ENCODE data around the gene TSGA10.
"Not testable (repeated sequence)": the region's sequence is repeated elsewhere in the genome, so short reads cannot be mapped to it uniquely, and the experiment has no call there.

Gene TSGA10

DNA sequence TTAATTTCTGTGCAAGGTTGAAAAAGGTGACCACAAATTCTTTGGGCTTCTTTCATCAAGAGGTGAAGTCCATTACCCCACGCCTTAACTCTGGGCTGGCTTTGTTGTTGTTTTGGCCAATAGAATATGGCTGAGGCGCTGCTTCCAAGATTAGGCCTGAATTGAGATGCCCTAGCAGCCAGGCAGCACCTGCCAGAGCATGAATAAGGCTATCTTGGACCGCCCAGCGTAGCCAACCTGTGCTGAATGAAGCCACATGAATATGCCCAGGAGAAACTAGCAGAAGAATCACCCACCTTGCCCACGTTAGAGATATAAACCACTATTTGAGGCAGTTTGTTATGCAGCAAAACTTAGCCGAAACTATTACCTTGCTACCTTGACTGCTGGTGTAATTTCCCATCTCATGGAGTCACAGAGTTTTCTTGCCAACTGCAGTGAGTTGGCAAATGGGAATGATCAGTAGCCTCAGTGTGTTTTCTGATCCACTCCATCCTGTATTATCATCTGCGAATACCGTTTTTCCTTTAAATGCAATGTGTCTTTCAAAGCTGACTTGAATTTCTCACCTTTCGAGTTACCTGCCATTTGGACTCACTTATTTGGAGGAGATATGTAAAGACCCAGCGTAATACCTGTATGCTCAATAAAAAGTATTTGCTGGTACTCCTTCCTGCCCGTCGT lies 679 bp downstream of the TSGA10 start:
- DNase-seq (ENCODE audit: insufficient read length, low spot score) (no peak), FAIRE-seq (peak; percentile 20)
- TF ChIP-seq POLR2A (IDR thresholded peaks at IDR 0.05; ENCODE audit: low read depth, low read length): no peak
- TF ChIP-seq POLR2AphosphoS5 (IDR thresholded peaks at IDR 0.05; ENCODE audit: low read depth, low read length): no peak
- no peak for TF ChIP-seq PAX5 (IDR thresholded peaks at IDR 0.05; ENCODE audit: insufficient read depth, low read length, severe bottlenecking)
- TF ChIP-seq POU2F2 (IDR thresholded peaks at IDR 0.05; ENCODE audit: low read depth, low read length): no peak
- TF ChIP-seq SPI1 (IDR thresholded peaks at IDR 0.05; ENCODE audit: low read depth, low read length): no peak
- TF ChIP-seq TAF1 (IDR thresholded peaks at IDR 0.05; ENCODE audit: low read depth, low read length): no peak

DNA sequence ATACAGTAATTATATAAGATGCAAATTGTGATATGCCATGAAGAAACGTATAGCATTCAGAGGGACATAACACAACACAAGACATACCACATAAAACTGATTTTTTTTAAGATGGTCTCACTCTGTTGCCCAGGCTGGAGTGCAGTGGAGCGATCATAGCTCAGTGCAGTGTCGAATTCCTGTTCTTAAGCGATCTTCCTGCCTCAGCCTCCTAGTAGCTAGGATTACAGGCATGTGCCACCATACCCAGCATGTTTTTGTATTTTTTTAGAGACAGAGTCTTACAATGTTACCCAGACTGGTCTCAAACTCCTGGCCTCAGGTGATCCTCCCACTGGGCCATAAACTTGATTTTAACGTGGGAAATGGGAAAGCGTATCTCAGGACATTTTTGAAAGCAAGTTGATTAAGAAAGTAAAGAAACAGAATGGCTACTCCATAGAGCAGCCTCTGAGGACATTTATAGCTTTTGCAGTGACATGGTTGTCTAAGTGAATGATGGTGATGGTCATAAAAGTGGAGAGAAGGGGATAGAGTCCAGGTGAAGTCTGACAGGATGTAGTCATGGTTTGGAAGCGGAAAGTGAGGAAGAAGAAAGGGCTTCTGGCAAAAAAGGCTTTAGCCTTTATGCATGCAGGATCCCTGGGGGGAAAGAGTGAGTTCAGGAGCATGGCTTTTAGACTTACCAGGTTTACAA lies 2.4 kb downstream of the TSGA10 start:
- DNase-seq (ENCODE audit: insufficient read length, low spot score) (no peak), FAIRE-seq (no peak)
- no peak for TF ChIP-seq POLR2AphosphoS5 (IDR thresholded peaks at IDR 0.05; ENCODE audit: low read depth, low read length)
- TF ChIP-seq PAX5 (IDR thresholded peaks at IDR 0.05; ENCODE audit: insufficient read depth, low read length, severe bottlenecking): no peak
- no peak for TF ChIP-seq POU2F2 (IDR thresholded peaks at IDR 0.05; ENCODE audit: low read depth, low read length)
- no peak for TF ChIP-seq SPI1 (IDR thresholded peaks at IDR 0.05; ENCODE audit: low read depth, low read length)
- no peak for TF ChIP-seq TAF1 (IDR thresholded peaks at IDR 0.05; ENCODE audit: low read depth, low read length)
- TF ChIP-seq POLR2A (IDR thresholded peaks at IDR 0.05; ENCODE audit: low read depth, low read length): no peak

GRCh38 chr2:99150706-99151105 lies 4.0 kb downstream of the TSGA10 start:
- TF ChIP-seq SPI1 (IDR thresholded peaks at IDR 0.05; ENCODE audit: low read depth, low read length) (no peak), TAF1 (IDR thresholded peaks at IDR 0.05; ENCODE audit: low read depth, low read length) (no peak), POLR2A (IDR thresholded peaks at IDR 0.05; ENCODE audit: low read depth, low read length) (no peak), PAX5 (IDR thresholded peaks at IDR 0.05; ENCODE audit: insufficient read depth, low read length, severe bottlenecking) (no peak), POLR2AphosphoS5 (IDR thresholded peaks at IDR 0.05; ENCODE audit: low read depth, low read length) (no peak), POU2F2 (IDR thresholded peaks at IDR 0.05; ENCODE audit: low read depth, low read length) (no peak)
- FAIRE-seq: no peak
- no peak for DNase-seq (ENCODE audit: insufficient read length, low spot score)

GRCh38 chr2:99141110-99142108 lies 13.3 kb downstream of the TSGA10 start, which contains the start of gene C2orf15:
TSS of gene C2orf15 (plus strand) at chr2:99141707. CDS start at chr2:99150559, 8,852 bp downstream.
- DNase-seq (ENCODE audit: insufficient read length, low spot score) (peak; percentile 75), FAIRE-seq (peak; percentile 97)
- TF ChIP-seq TAF1 (IDR thresholded peaks at IDR 0.05; ENCODE audit: low read depth, low read length): peak; percentile 65; the same call in 1 of the 2 replicates
- TF ChIP-seq POU2F2 (IDR thresholded peaks at IDR 0.05; ENCODE audit: low read depth, low read length): no peak
- TF ChIP-seq SPI1 (IDR thresholded peaks at IDR 0.05; ENCODE audit: low read depth, low read length): 0 out of 2 replicates have a peak, but pooled peaks have one; percentile 3
- peak; percentile 68; the same call in 1 of the 2 replicates for TF ChIP-seq POLR2AphosphoS5 (IDR thresholded peaks at IDR 0.05; ENCODE audit: low read depth, low read length)
- TF ChIP-seq POLR2A (IDR thresholded peaks at IDR 0.05; ENCODE audit: low read depth, low read length): peak; percentile 84

GRCh38 chr2:99140860-99141109 lies 14.0 kb downstream of the TSGA10 start:
- TF ChIP-seq POLR2AphosphoS5 (IDR thresholded peaks at IDR 0.05; ENCODE audit: low read depth, low read length) (no peak; the same call in 1 of the 2 replicates), POU2F2 (IDR thresholded peaks at IDR 0.05; ENCODE audit: low read depth, low read length) (no peak), POLR2A (IDR thresholded peaks at IDR 0.05; ENCODE audit: low read depth, low read length) (no peak), SPI1 (IDR thresholded peaks at IDR 0.05; ENCODE audit: low read depth, low read length) (no peak), TAF1 (IDR thresholded peaks at IDR 0.05; ENCODE audit: low read depth, low read length) (no peak), PAX5 (IDR thresholded peaks at IDR 0.05; ENCODE audit: insufficient read depth, low read length, severe bottlenecking) (no peak)
- FAIRE-seq (peak; percentile 9), DNase-seq (ENCODE audit: insufficient read length, low spot score) (no peak)

DNA sequence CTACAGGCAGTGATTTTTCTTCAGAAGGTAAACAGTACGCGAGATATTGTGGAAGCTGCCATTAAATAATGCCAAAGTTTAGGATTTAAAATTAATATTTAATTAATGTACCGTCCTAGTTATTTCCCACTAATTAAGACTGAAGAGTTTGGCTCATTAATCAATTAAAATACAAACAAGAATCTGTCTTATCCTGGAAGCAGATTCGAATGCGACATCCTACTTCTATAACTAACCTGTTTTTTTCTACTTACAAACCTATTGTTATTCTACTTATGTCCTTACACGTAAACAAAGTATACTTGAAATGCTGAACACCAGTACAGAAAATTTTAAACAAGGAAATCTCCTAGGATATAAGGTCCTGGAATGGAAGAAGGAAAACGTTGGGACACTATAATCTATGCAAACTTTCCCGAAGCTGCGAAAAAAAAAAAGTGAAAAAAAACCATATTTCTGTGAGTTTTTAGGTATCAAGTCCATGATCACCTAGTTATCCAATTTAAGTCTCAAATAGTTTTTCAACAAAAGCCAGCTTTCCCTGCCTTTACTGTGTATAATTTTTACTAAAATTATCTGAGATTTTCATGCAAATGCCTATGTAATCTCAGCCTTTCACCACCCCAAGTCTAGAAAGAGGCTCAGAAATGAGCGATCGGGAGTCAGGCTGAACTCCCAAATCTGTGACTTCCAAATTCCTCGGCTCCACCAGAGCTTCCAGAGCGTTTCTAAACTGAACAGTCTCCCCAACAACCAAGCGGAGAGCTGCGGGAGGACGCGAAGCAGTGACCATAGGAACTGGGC lies 14.5 kb downstream of the TSGA10 start:
- no peak for TF ChIP-seq SPI1 (IDR thresholded peaks at IDR 0.05; ENCODE audit: low read depth, low read length)
- no peak for TF ChIP-seq POLR2AphosphoS5 (IDR thresholded peaks at IDR 0.05; ENCODE audit: low read depth, low read length)
- no peak for TF ChIP-seq TAF1 (IDR thresholded peaks at IDR 0.05; ENCODE audit: low read depth, low read length)
- no peak for TF ChIP-seq POLR2A (IDR thresholded peaks at IDR 0.05; ENCODE audit: low read depth, low read length)
- no peak for TF ChIP-seq PAX5 (IDR thresholded peaks at IDR 0.05; ENCODE audit: insufficient read depth, low read length, severe bottlenecking)
- no peak for TF ChIP-seq POU2F2 (IDR thresholded peaks at IDR 0.05; ENCODE audit: low read depth, low read length)
- DNase-seq (ENCODE audit: insufficient read length, low spot score): no peak

GRCh38 chr2:99139003-99139402 lies 15.7 kb downstream of the TSGA10 start:
- TF ChIP-seq POU2F2 (IDR thresholded peaks at IDR 0.05; ENCODE audit: low read depth, low read length) (no peak), TAF1 (IDR thresholded peaks at IDR 0.05; ENCODE audit: low read depth, low read length) (no peak), POLR2AphosphoS5 (IDR thresholded peaks at IDR 0.05; ENCODE audit: low read depth, low read length) (no peak), POLR2A (IDR thresholded peaks at IDR 0.05; ENCODE audit: low read depth, low read length) (no peak), PAX5 (IDR thresholded peaks at IDR 0.05; ENCODE audit: insufficient read depth, low read length, severe bottlenecking) (no peak), SPI1 (IDR thresholded peaks at IDR 0.05; ENCODE audit: low read depth, low read length) (no peak)
- FAIRE-seq (no peak), DNase-seq (ENCODE audit: insufficient read length, low spot score) (no peak)

More for the DNA sequence above, 14.5 kb downstream of the TSGA10 start:
- FAIRE-seq: no peak

GRCh38 chr2:99135044-99135556 lies 19.6 kb downstream of the TSGA10 start:
- not testable (repeated sequence) for FAIRE-seq; DNase-seq (ENCODE audit: insufficient read length, low spot score)

All from GM12891 (cell line).